Lung (tissue), 12 donors: ENCODE results near the gene AFAP1L2. TPM values are rescaled to one million over a fixed set of nuclear protein-coding genes. Genes with fewer than 3 reads are reported as not detected.

Source experiments
- ATAC-seq: fragments of 200-7000 bp; cut with Tn5 transposase; one replicate; pipeline ENCODE4 v1.9.1; 2020; ENCODE audit warnings: moderate number of reproducible peaks; ENCODE audit not compliant: insufficient read depth, low FRiP score
- DNase-seq, 3 donors: peaks; one replicate each; pipeline ENCODE4 v3.0.0-alpha.2; 2013 to 2017
- H3K27ac ChIP-seq, 2 donors: one replicate each; pipeline ENCODE4 v1.5.1; 2013; ENCODE audit warnings: mild to moderate bottlenecking in 2 of 2, moderate library complexity in 2 of 2, control low read depth in 1 of 2, inconsistent platforms in 1 of 2, low read depth in 1 of 2, low read length in 1 of 2
- H3K27me3 ChIP-seq, 3 donors: one replicate each; pipeline ENCODE4 v1.5.1; 2013; ENCODE audit warnings: low read length in 2 of 3; ENCODE audit not compliant: control insufficient read depth in 3 of 3, insufficient read depth in 3 of 3
- H3K36me3 ChIP-seq, 4 donors: one replicate each; pipeline ENCODE4 v1.5.1; 2013; ENCODE audit warnings: low read length in 4 of 4, mild to moderate bottlenecking in 1 of 4, moderate library complexity in 1 of 4; ENCODE audit not compliant: control insufficient read depth in 4 of 4, insufficient read depth in 4 of 4
- H3K4me1 ChIP-seq, 5 donors: one replicate each; pipeline ENCODE4 v1.5.1; 2013; ENCODE audit warnings: low read length in 5 of 5, mild to moderate bottlenecking in 2 of 5, moderate library complexity in 1 of 5; ENCODE audit not compliant: control insufficient read depth in 5 of 5, insufficient read depth in 5 of 5
- H3K4me3 ChIP-seq: one replicate; pipeline ENCODE4 v1.5.1; 2013; ENCODE audit warnings: mild to moderate bottlenecking, control low read depth, moderate library complexity
- H3K9ac ChIP-seq, 2 donors: one replicate each; pipeline ENCODE4 v1.5.1; 2013; ENCODE audit warnings: low read length in 2 of 2, control low read depth in 1 of 2; ENCODE audit not compliant: insufficient read depth in 1 of 2
- H3K9me3 ChIP-seq, 4 donors: one replicate each; pipeline ENCODE4 v1.5.1; 2013; ENCODE audit warnings: low read length in 3 of 4, mild to moderate bottlenecking in 1 of 4, moderate library complexity in 1 of 4; ENCODE audit not compliant: control insufficient read depth in 4 of 4, insufficient read depth in 3 of 4
- WGBS, 2 donors: extraction: QIAGEN DNeasy Blood & Tissue Kit; methylation state at CpG; one replicate each; pipeline ENCODE4 v1.1.7; 2013; 5-methylcytosine and 5-hydroxymethylcytosine counted together
- polyA plus RNA-seq, 2 donors: library from polyadenylated mRNA; stranded (reverse); fragments of 200-250 nt; gene quantifications; one replicate each; pipeline ENCODE4 v1.2.1, GENCODE V29; 2013
- total RNA-seq, 2 donors: library from RNA; depleted of rRNA in 1 of 2; stranded (reverse); fragments of >200 nt in 1 of 2; gene quantifications; one replicate each; pipeline ENCODE4 v1.2.1, GENCODE V29; 2014 to 2021
- TF ChIP-seq, protein P1 (sequence below): IDR thresholded peaks from 2 replicates; pipeline ENCODE4 v1.5.1; 2012; ENCODE audit warnings: mild to moderate bottlenecking; ENCODE audit errors: control extremely low read depth, extremely low read depth
- donor health status: control.
- donor health status: control.
- donor health status: Bipolar disorder and iron deficiency.
- donor health status: healthy.
- donor health status: DM: yes; HTN: yes; CAD: no.

The AFAP1L2 gene
- total and polyA plus RNA-seq, 4 donors = 2.0 to 21.0 (median 5.8) TPM

DNA sequence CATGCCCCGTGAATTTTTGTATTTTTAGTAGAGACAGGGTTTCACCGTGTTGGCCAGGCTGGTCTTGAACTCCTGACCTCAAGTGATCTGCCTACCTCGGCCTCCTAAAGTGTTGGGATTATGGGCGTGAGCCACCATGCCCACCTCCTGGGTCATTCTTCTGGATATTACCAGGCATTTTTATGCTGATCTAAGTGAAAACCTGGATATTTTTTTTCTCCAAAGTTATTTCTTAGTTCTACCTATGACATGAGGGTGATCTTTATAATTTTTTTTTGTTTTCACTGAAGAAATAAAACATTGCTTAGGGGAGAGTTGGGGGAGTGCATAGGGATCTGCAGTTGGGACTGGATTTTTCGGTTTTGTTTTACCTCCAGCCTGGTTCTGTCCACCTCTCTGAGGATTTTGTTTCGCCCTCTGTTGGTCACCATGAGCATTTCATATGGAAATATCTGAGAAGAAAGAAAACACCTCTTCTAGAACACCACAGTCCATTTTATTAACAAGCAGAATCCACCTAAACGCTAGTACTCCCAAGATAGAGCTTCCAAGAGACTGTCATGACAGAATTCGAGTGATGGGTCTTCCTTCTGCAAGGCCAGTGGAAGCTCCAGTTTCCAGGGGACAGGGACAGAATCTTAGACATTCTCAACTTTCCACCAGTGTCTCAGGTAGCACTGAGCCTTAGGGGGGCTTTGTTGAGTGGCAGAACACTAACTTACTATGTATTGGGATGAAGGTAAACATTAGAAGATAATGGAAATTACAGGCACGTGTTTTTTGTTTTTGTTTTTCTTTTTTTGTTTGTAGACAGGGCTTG, 33.4 kb upstream of the AFAP1L2 start:
- Histone ChIP-seq H3K36me3 (peaks cover 26 to 79% (median 39%) of the 10 kb centered on the region in 4 donors), H3K27me3 (no peaks in the 10 kb centered on the region), H3K4me3 (no peak overlapping the region), H3K27ac (no peak overlapping the region), H3K9me3 (no peaks in the 10 kb centered on the region), H3K9ac (no peak overlapping the region), H3K4me1 (peaks cover 0 to 6% (median 0%) of the 10 kb centered on the region in 5 donors)
- TF ChIP-seq, protein P1, sequence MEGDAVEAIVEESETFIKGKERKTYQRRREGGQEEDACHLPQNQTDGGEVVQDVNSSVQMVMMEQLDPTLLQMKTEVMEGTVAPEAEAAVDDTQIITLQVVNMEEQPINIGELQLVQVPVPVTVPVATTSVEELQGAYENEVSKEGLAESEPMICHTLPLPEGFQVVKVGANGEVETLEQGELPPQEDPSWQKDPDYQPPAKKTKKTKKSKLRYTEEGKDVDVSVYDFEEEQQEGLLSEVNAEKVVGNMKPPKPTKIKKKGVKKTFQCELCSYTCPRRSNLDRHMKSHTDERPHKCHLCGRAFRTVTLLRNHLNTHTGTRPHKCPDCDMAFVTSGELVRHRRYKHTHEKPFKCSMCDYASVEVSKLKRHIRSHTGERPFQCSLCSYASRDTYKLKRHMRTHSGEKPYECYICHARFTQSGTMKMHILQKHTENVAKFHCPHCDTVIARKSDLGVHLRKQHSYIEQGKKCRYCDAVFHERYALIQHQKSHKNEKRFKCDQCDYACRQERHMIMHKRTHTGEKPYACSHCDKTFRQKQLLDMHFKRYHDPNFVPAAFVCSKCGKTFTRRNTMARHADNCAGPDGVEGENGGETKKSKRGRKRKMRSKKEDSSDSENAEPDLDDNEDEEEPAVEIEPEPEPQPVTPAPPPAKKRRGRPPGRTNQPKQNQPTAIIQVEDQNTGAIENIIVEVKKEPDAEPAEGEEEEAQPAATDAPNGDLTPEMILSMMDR = no peak
- DNase-seq (peak in 2 of 3 donors; percentile 27 to 34), ATAC-seq (no peak)
- whole genome bisulfite sequencing, 2 donors = 85 to 91% methylated on average over 9 of the region's 9 CpGs

DNA sequence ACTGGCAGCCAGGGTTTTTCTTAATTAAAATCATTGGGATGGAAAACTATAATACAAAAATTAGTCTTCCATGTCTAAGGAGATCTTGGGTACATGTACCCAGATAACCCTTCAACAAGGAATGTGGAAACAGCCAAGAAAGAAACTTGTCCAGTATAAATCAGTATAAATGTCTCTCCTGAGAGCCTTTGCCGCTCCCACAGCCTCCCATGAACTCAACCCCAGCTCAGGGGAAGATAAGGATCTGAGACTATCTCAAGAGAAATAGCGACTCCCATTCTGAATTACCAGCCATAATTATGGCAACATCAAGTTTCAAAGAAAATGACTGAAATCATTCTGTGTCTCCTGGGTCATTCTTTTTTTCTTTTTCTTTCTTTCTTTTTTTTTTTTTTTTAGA, 32.6 kb upstream of the AFAP1L2 start:
- WGBS, 2 donors = 95 to 100% methylated on average over 2 of the region's 2 CpGs
- Histone ChIP-seq H3K4me3 (no peak overlapping the region), H3K9ac (no peak overlapping the region), H3K27me3 (no peaks in the 10 kb centered on the region), H3K9me3 (no peaks in the 10 kb centered on the region), H3K4me1 (peaks cover 0 to 12% (median 0%) of the 10 kb centered on the region in 5 donors), H3K27ac (no peak overlapping the region), H3K36me3 (peaks cover 26 to 74% (median 35%) of the 10 kb centered on the region in 4 donors)
- no peak for DNase-seq
- TF ChIP-seq, protein P1 = no peak
- ATAC-seq = no peak

DNA sequence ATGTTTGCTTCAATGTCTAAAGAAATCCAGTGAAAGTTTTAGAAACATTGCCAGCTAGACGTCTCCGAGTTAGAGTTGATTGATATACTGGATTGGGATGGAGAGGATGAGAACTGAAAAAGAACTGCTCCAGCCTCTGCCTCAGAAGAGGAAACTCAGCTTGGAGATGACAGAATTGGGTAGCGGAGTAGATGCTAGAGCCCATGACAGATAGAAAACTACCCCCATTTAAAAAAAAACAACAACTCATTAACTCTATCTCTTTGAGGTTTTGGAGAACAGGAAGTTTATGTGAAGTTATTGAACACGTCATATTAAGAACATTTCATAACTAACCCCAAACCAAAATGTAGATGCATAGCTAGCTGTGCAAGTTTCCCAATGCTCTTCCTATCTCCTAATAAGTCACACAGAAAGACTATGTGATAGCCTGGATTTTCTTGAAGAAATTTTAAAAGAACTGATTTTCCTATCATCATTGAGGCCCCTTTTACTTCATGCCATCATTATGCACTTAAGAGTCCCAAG, 28.3 kb upstream of the AFAP1L2 start:
- no peaks in the 10 kb centered on the region for H3K9me3 ChIP-seq
- H3K4me3 ChIP-seq = no peak overlapping the region
- ATAC-seq = no peak
- TF ChIP-seq, protein P1 = no peak
- DNase-seq = peak in 2 of 3 donors; percentile 53 to 67
- peaks cover 0 to 19% (median 7%) of the 10 kb centered on the region in 5 donors for H3K4me1 ChIP-seq
- H3K27ac ChIP-seq = no peak overlapping the region
- H3K36me3 ChIP-seq = peaks cover 3 to 46% (median 15%) of the 10 kb centered on the region in 4 donors
- H3K9ac ChIP-seq = no peak overlapping the region
- WGBS, 2 donors = 56 to 70% methylated on average over 4 of the region's 4 CpGs
- no peaks in the 10 kb centered on the region for H3K27me3 ChIP-seq
